MM.1S (cell line): ENCODE data around the gene CTRL.

Source experiments
- DNase-seq: peaks from one replicate; pipeline ENCODE4 v3.0.0-alpha.2; 2015
- H2AFZ ChIP-seq: fragments of 300-600 bp; sonication (generic); 2 replicates; pipeline ENCODE4 v1.6.0; 2016; ENCODE audit warnings: antibody characterized with exemption, low read length
- H3F3A ChIP-seq: fragments of 300-600 bp; sonication (generic); 2 replicates; pipeline ENCODE4 v1.6.1; 2016; ENCODE audit warnings: mild to moderate bottlenecking, antibody characterized with exemption, low read length, moderate library complexity, mixed read lengths; ENCODE audit not compliant: insufficient read depth
- H3K27ac ChIP-seq: fragments of 300-600 bp; sonication (generic); 2 replicates; pipeline ENCODE4 v1.5.1; 2016; ENCODE audit warnings: mild to moderate bottlenecking, low read length
- H3K27me3 ChIP-seq: fragments of 300-600 bp; sonication (generic); replicated peaks from 2 replicates; pipeline ENCODE4 v1.6.0; 2016; ENCODE audit warnings: low read length; ENCODE audit not compliant: insufficient read depth
- H3K36me3 ChIP-seq: fragments of 300-600 bp; sonication (generic); replicated peaks from 2 replicates; pipeline ENCODE4 v1.6.1; 2016; ENCODE audit warnings: mild to moderate bottlenecking, low read length, mixed read lengths; ENCODE audit not compliant: insufficient read depth
- H3K4me1 ChIP-seq: fragments of 300-600 bp; sonication (generic); 2 replicates; pipeline ENCODE4 v1.6.1; 2016; ENCODE audit warnings: low read length, mixed read lengths
- H3K4me2 ChIP-seq: fragments of 300-600 bp; sonication (generic); 2 replicates; pipeline ENCODE4 v1.6.0; 2016; ENCODE audit warnings: low read depth, low read length
- H3K4me3 ChIP-seq: fragments of 300-600 bp; sonication (generic); 2 replicates; pipeline ENCODE4 v1.5.1; 2016; ENCODE audit warnings: low read length, mixed read lengths
- H3K79me2 ChIP-seq: fragments of 300-600 bp; sonication (generic); 2 replicates; pipeline ENCODE4 v1.6.1; 2016; ENCODE audit warnings: mixed run types, low read length, mixed read lengths
- H3K9ac ChIP-seq: fragments of 300-600 bp; sonication (generic); 2 replicates; pipeline ENCODE4 v1.6.1; 2016; ENCODE audit warnings: low read length, mixed read lengths
- H3K9me2 ChIP-seq: fragments of 300-600 bp; sonication (generic); replicated peaks from 2 replicates; pipeline ENCODE4 v1.6.1; 2016; ENCODE audit warnings: mild to moderate bottlenecking, low read length, mixed read lengths; ENCODE audit not compliant: insufficient read depth
- H3K9me3 ChIP-seq: fragments of 300-600 bp; sonication (generic); replicated peaks from 2 replicates; pipeline ENCODE4 v1.6.1; 2016; ENCODE audit warnings: mild to moderate bottlenecking, low read length, mixed read lengths; ENCODE audit not compliant: insufficient read depth
- H4K20me1 ChIP-seq: fragments of 300-600 bp; sonication (generic); 2 replicates; pipeline ENCODE4 v1.6.1; 2016; ENCODE audit warnings: mild to moderate bottlenecking, low read length, moderate library complexity, mixed read lengths; ENCODE audit not compliant: insufficient read depth
- EZH2 ChIP-seq: fragments of 300-600 bp; sonication (generic); optimal IDR thresholded peaks from 2 replicates; pipeline ENCODE3; 2017; ENCODE audit warnings: low read depth, mild to moderate bottlenecking, antibody characterized with exemption, low read length, mixed read lengths
- EZH2phosphoT487 ChIP-seq: fragments of 300-600 bp; sonication (generic); IDR thresholded peaks from 2 replicates; pipeline ENCODE4 v1.6.1; 2018; ENCODE audit warnings: antibody characterized with exemption, low read length
- TF ChIP-seq, protein P1 (sequence below): fragments of 300-600 bp; sonication (generic); IDR thresholded peaks from 2 replicates; pipeline ENCODE4 v1.5.1; 2016; ENCODE audit warnings: antibody characterized with exemption, low read length, mixed read lengths

The CTRL gene

DNA sequence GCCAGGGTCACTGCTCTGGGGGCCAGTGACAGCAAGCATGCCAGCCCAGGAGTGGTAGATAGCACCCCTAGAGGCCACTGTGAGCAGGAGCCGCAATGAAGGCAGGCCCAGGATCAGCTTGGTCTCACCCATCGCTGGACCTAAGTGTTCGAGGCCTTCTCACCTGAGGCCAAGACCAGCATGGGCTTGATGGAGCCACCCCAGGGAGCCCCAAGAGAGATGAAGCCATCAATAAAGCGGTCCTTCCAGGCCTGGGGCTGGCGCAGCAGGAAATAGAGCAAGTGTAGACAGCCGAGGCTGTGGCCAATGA lies 10.5 kb upstream of the CTRL start:
- peak; percentile 26 for DNase-seq
- no peaks in the 10 kb centered on the region for H3K9me2 ChIP-seq
- no peak overlapping the region for H3K4me2 ChIP-seq
- H2AFZ ChIP-seq, result no peak overlapping the region
- TF ChIP-seq EZH2phosphoT487, result no peak
- TF ChIP-seq, protein P1, sequence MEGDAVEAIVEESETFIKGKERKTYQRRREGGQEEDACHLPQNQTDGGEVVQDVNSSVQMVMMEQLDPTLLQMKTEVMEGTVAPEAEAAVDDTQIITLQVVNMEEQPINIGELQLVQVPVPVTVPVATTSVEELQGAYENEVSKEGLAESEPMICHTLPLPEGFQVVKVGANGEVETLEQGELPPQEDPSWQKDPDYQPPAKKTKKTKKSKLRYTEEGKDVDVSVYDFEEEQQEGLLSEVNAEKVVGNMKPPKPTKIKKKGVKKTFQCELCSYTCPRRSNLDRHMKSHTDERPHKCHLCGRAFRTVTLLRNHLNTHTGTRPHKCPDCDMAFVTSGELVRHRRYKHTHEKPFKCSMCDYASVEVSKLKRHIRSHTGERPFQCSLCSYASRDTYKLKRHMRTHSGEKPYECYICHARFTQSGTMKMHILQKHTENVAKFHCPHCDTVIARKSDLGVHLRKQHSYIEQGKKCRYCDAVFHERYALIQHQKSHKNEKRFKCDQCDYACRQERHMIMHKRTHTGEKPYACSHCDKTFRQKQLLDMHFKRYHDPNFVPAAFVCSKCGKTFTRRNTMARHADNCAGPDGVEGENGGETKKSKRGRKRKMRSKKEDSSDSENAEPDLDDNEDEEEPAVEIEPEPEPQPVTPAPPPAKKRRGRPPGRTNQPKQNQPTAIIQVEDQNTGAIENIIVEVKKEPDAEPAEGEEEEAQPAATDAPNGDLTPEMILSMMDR, result peak; percentile 69
- peaks cover 6% of the 10 kb centered on the region for H3F3A ChIP-seq
- H3K9ac ChIP-seq, result no peak overlapping the region
- H3K36me3 ChIP-seq, result no peaks in the 10 kb centered on the region; the same call in 1 of the 2 replicates
- no peaks in the 10 kb centered on the region for H3K9me3 ChIP-seq
- H4K20me1 ChIP-seq, result no peaks in the 10 kb centered on the region
- H3K79me2 ChIP-seq, result peaks cover 4% of the 10 kb centered on the region
- H3K27ac ChIP-seq, result no peak overlapping the region
- H3K27me3 ChIP-seq, result no peaks in the 10 kb centered on the region
- peaks cover 4% of the 10 kb centered on the region for H3K4me1 ChIP-seq
- H3K4me3 ChIP-seq, result no peak overlapping the region

DNA sequence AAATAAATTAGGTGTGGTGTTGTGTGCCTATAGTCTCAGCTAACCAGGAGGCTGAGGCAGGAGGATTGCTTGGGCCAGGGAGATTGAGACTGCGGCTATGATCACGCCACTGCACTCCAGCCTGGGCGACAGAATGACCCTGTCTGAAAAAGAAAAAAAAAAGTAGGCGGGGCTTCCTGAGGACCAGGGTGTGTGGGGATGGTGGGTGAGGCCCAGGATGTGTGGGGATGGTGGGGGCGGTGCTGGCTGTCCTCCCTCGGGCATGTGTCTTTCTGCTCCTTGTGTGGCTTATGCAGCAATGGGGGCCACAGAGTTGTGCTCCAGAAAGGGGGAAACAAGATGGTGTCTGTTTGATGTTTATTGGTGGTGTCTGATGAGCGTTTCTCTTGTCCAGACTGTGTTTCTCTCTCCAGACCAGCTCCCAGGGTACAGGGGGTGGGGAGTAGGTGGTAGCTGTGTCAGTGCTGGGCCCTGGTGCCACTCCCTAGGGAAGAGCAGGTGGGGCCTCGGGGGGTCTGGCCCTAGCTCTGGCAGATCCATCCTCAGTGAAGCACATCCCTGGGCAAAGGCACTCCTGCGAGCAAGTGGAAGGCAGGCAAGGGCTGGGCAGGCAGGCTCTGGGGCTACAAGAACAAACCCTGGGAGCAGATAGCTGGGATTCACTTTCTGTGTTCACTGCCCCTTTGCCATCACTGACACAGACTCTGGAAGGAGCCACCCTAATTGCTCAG lies 10.0 kb upstream of the CTRL start:
- H2AFZ ChIP-seq, result no peak overlapping the region
- no peaks in the 10 kb centered on the region; the same call in 1 of the 2 replicates for H3K36me3 ChIP-seq
- peaks cover 8% of the 10 kb centered on the region for H3K4me1 ChIP-seq
- H3K9me3 ChIP-seq, result no peaks in the 10 kb centered on the region
- TF ChIP-seq EZH2phosphoT487, result no peak
- TF ChIP-seq, protein P1, result no peak
- no peak for TF ChIP-seq EZH2
- H3K4me2 ChIP-seq, result no peak overlapping the region
- no peak overlapping the region for H3K4me3 ChIP-seq
- H3K27ac ChIP-seq, result no peak overlapping the region
- no peak overlapping the region for H3K9ac ChIP-seq
- H3K9me2 ChIP-seq, result no peaks in the 10 kb centered on the region
- no peaks in the 10 kb centered on the region for H4K20me1 ChIP-seq
- no peak for DNase-seq
- peaks cover 5% of the 10 kb centered on the region for H3K79me2 ChIP-seq
- no peaks in the 10 kb centered on the region for H3K27me3 ChIP-seq
- peaks cover 12% of the 10 kb centered on the region for H3F3A ChIP-seq

DNA sequence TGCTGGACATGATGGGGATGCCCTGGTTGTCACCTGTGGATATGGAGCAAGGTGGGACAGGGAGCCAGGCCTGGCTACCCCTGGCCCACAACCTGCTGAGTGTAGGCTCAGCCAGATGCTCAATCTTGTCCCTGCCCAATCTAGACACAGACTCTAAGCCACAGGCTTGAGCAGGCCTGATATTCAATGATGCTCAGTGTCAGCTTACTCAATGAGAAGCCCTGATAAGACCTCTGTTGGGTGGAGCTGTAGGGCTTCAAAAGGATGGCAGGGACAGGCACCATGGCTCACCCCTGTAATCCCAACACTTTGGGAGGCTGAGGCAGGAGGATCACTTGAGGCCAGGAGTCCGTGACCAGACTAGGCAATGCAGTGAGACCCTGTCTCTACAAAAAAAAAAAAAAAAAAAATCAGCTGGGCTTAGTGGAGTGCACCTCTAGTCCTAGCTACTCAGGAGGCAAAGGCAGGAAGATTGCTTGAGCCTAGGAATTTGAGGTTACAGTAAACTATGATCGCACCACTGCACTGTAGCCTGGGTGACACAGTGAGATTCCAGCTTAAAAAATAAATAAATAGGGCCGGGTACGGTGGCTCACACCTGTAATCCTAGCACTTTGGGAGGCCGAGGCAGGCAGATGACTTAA lies 8.9 kb upstream of the CTRL start:
- no peak overlapping the region for H3K9ac ChIP-seq
- peaks cover 8% of the 10 kb centered on the region for H3K4me1 ChIP-seq
- H3K9me3 ChIP-seq, result no peaks in the 10 kb centered on the region
- no peak overlapping the region for H2AFZ ChIP-seq
- H3K4me2 ChIP-seq, result no peak overlapping the region
- no peak overlapping the region for H3K4me3 ChIP-seq
- no peak for TF ChIP-seq EZH2
- no peak for TF ChIP-seq EZH2phosphoT487
- TF ChIP-seq, protein P1, result no peak
- H3K27ac ChIP-seq, result no peak overlapping the region
- H4K20me1 ChIP-seq, result no peaks in the 10 kb centered on the region
- H3K27me3 ChIP-seq, result no peaks in the 10 kb centered on the region
- peaks cover 15% of the 10 kb centered on the region for H3K79me2 ChIP-seq
- DNase-seq, result no peak
- no peaks in the 10 kb centered on the region; the same call in 1 of the 2 replicates for H3K36me3 ChIP-seq
- no peaks in the 10 kb centered on the region for H3K9me2 ChIP-seq
- peaks cover 17% of the 10 kb centered on the region for H3F3A ChIP-seq
